Loucy (cell line): Measurements from ENCODE around the gene TJP1.

Source experiments
- H2AFZ ChIP-seq: fragments of 200-600 bp; sonication (generic); 2 replicates; pipeline ENCODE4 v1.6.0; 2016; ENCODE audit warnings: antibody characterized with exemption, mild to moderate bottlenecking, low read length, moderate library complexity
- H3F3A ChIP-seq: fragments of 200-600 bp; 2 replicates; pipeline ENCODE4 v1.6.0; 2016; ENCODE audit warnings: antibody characterized with exemption, low read depth, mild to moderate bottlenecking
- H3K27me3 ChIP-seq: fragments of 200-600 bp; sonication (generic); 2 replicates; pipeline ENCODE4 v1.6.1; 2014; ENCODE audit warnings: low read length, mild to moderate bottlenecking; ENCODE audit not compliant: insufficient read depth, poor library complexity, severe bottlenecking
- H3K36me3 ChIP-seq: fragments of 200-600 bp; sonication (generic); 2 replicates; pipeline ENCODE4 v1.6.1; 2016; ENCODE audit warnings: low read length; ENCODE audit not compliant: insufficient read depth
- H3K4me1 ChIP-seq: fragments of 200-600 bp; sonication (generic); 2 replicates; pipeline ENCODE4 v1.5.1; 2014; ENCODE audit warnings: low read length, mild to moderate bottlenecking; ENCODE audit not compliant: insufficient read depth, poor library complexity, severe bottlenecking
- H3K4me2 ChIP-seq: fragments of 200-600 bp; sonication (generic); 2 replicates; pipeline ENCODE4 v1.6.0; 2014; ENCODE audit warnings: antibody characterized with exemption, low read length, low read depth, mild to moderate bottlenecking; ENCODE audit not compliant: poor library complexity, severe bottlenecking
- H3K4me3 ChIP-seq: fragments of 200-600 bp; sonication (generic); 2 replicates; pipeline ENCODE4 v1.5.1; 2014; ENCODE audit warnings: low read length, mild to moderate bottlenecking, mixed read lengths; ENCODE audit not compliant: poor library complexity, severe bottlenecking
- H3K79me2 ChIP-seq: fragments of 200-600 bp; sonication (generic); 2 replicates; pipeline ENCODE4 v1.6.1; 2014; ENCODE audit warnings: low read length; ENCODE audit not compliant: insufficient read depth
- H3K9ac ChIP-seq: fragments of 200-600 bp; sonication (generic); 2 replicates; pipeline ENCODE4 v1.6.0; 2014; ENCODE audit warnings: mild to moderate bottlenecking, low read depth, low read length, moderate library complexity; ENCODE audit not compliant: poor library complexity, severe bottlenecking
- H3K9me2 ChIP-seq: fragments of 200-600 bp; sonication (generic); replicated peaks from 2 replicates; pipeline ENCODE4 v1.6.1; 2016; ENCODE audit warnings: low read depth, low read length, mixed read lengths
- H3K9me3 ChIP-seq: fragments of 200-600 bp; sonication (generic); 2 replicates; pipeline ENCODE4 v1.6.1; 2014; ENCODE audit warnings: mild to moderate bottlenecking, antibody characterized with exemption, low read length, low read depth; ENCODE audit not compliant: insufficient read depth
- H4K20me1 ChIP-seq: fragments of 200-600 bp; sonication (generic); 2 replicates; pipeline ENCODE4 v1.6.0; 2014; ENCODE audit warnings: antibody characterized with exemption, low read length, mild to moderate bottlenecking; ENCODE audit not compliant: insufficient read depth, poor library complexity, severe bottlenecking
- EZH2phosphoT487 ChIP-seq: fragments of 200-600 bp; IDR thresholded peaks from 2 replicates; pipeline ENCODE4 v1.6.1; 2018; ENCODE audit warnings: antibody characterized with exemption, mild to moderate bottlenecking, moderate library complexity, borderline replicate concordance
- TF ChIP-seq, protein P1 (sequence below): fragments of 200-600 bp; sonication (generic); conservative IDR thresholded peaks from 2 replicates; pipeline ENCODE4 v1.5.1; 2014; ENCODE audit warnings: mild to moderate bottlenecking, antibody characterized with exemption, low read length

Gene TJP1

DNA sequence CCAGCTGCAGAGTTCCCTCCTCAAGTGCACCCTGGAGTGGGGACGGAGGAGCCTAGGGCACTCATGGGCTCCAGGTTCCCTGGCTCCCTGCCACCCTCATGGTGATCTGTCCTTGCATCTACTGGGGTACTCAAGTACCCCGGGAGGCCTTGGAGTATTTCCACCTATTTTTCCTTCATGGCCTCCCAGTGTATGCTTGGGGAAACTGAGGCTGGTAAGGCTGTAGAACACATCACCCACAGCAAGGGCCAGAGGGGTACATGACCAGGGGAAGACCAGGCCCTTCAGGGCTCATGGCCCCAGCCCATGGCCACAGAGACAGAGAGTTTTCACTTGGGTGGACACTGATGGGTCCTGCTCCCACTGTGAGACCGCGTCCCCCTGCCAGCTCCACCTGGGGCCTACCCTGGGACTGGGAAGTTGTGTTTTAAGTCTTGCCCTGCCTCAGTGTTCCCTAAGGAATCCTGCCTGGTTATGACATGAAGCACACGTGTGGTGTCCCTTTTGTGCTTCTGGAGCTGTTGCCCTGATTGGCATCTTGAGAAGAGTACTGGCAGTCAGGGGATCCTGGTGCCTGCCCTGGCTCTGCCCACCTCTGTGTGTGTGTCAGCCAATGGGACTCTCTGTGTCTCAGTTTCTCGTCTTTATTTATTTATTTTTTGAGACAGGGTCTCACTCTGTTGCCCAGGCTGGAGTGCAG, 132.8 kb downstream of the TJP1 start:
- H4K20me1 ChIP-seq = no peaks in the 10 kb centered on the region
- H3K9me2 ChIP-seq = no peaks in the 10 kb centered on the region
- no peaks in the 10 kb centered on the region for H3K36me3 ChIP-seq
- H3K9me3 ChIP-seq = no peaks in the 10 kb centered on the region
- TF ChIP-seq, protein P1, sequence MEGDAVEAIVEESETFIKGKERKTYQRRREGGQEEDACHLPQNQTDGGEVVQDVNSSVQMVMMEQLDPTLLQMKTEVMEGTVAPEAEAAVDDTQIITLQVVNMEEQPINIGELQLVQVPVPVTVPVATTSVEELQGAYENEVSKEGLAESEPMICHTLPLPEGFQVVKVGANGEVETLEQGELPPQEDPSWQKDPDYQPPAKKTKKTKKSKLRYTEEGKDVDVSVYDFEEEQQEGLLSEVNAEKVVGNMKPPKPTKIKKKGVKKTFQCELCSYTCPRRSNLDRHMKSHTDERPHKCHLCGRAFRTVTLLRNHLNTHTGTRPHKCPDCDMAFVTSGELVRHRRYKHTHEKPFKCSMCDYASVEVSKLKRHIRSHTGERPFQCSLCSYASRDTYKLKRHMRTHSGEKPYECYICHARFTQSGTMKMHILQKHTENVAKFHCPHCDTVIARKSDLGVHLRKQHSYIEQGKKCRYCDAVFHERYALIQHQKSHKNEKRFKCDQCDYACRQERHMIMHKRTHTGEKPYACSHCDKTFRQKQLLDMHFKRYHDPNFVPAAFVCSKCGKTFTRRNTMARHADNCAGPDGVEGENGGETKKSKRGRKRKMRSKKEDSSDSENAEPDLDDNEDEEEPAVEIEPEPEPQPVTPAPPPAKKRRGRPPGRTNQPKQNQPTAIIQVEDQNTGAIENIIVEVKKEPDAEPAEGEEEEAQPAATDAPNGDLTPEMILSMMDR = no peak
- TF ChIP-seq EZH2phosphoT487 = no peak
- H3K79me2 ChIP-seq = no peaks in the 10 kb centered on the region
- no peak overlapping the region for H3K4me2 ChIP-seq
- no peak overlapping the region for H3K4me3 ChIP-seq
- H3K27me3 ChIP-seq = no peaks in the 10 kb centered on the region
- no peak overlapping the region for H3K9ac ChIP-seq
- H3K4me1 ChIP-seq = no peaks in the 10 kb centered on the region
- no peaks in the 10 kb centered on the region for H3F3A ChIP-seq
- no peak overlapping the region for H2AFZ ChIP-seq

DNA sequence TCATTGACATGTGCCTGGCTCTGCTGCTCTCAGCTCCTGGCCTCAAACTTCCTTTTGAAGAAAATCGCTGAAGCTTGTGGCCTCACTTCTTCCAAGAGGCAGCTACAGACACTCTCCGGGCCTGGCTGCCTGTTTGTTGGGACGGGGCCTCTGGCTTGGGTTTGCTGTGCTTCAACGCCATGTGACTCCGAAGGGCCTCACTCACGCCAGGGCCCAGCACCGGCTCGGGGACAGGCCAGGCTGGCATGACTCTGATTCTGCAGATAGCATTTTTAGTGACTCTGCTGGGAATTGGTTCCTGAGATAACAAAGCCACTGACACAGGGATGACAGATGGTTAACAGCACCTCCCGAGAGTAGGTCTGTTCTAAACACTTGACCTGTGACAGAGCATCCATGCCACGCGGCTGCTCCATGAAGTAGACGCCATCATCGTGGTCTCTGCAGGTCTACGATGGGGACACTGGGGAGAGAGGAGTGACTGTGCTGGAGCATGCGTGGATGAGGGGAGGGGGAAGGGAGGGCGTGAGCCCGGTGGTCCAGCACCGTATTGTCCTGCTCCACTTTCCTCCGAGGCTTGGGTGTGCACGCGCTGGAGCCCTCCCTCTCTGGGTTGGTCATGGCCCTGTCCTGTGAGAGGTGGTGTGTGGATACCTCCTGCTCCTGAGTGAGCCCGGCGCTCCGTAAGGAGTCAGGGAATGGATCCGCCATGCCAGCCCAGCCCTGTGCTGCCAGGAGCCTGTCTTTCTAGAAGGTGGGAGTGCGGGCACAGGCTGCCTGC, 133.6 kb downstream of the TJP1 start:
- H2AFZ ChIP-seq = no peak overlapping the region
- TF ChIP-seq, protein P1 = no peak
- TF ChIP-seq EZH2phosphoT487 = no peak

DNA sequence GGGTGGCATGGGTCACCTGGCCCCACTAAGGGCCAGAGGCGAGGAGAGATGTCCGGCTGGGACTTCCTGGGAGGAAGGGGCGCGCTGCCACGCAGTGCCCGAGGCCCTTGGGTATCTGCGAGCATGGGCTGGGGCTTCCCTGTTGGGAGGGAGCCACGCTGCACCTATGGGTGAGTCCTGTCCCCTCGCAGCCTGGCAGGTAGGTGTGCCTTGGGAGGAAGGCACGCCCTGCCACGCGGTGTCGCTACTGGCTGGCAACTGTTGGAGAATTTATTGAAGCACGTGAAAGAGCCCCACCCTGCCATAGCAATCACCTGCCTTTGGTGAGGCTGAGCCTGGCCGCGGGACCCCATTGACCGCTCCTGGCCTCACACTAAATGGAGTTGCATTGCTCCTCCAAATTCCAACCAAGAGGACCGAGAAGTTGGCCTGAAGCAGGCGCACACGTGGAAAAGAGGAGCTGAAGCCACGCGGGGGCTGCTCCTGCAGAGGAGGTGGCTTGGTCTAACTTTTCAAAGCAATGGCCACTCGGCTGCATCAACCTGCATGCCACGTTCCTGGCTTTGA, 134.2 kb downstream of the TJP1 start:
- no peaks in the 10 kb centered on the region for H3K79me2 ChIP-seq
- H3K9me2 ChIP-seq = no peaks in the 10 kb centered on the region
- no peak overlapping the region for H2AFZ ChIP-seq
- H4K20me1 ChIP-seq = no peaks in the 10 kb centered on the region
- H3K4me3 ChIP-seq = no peak overlapping the region
- H3K27me3 ChIP-seq = no peaks in the 10 kb centered on the region
- no peaks in the 10 kb centered on the region for H3K4me1 ChIP-seq
- H3K9ac ChIP-seq = no peak overlapping the region
- no peaks in the 10 kb centered on the region for H3K9me3 ChIP-seq
- no peak overlapping the region for H3K4me2 ChIP-seq
- no peaks in the 10 kb centered on the region for H3K36me3 ChIP-seq
- TF ChIP-seq EZH2phosphoT487 = no peak
- TF ChIP-seq, protein P1 = no peak
- no peaks in the 10 kb centered on the region for H3F3A ChIP-seq

More for the DNA sequence above, 133.6 kb downstream of the TJP1 start:
- no peaks in the 10 kb centered on the region for H4K20me1 ChIP-seq
- no peak overlapping the region for H3K4me2 ChIP-seq
- no peaks in the 10 kb centered on the region for H3K9me2 ChIP-seq
- H3K4me1 ChIP-seq = no peaks in the 10 kb centered on the region
- no peaks in the 10 kb centered on the region for H3K36me3 ChIP-seq
- H3K4me3 ChIP-seq = no peak overlapping the region
- H3F3A ChIP-seq = no peaks in the 10 kb centered on the region
- no peaks in the 10 kb centered on the region for H3K27me3 ChIP-seq
- no peaks in the 10 kb centered on the region for H3K9me3 ChIP-seq
- no peak overlapping the region for H3K9ac ChIP-seq
- H3K79me2 ChIP-seq = no peaks in the 10 kb centered on the region
